Common myeloid progenitor, CD34-positive (primary cell): ENCODE results near the gene ZBTB40.

Source experiments
- CTCF ChIA-PET: fragments of 350-600 bp; sonication (Branson Sonifier 250); formaldehyde crosslinking; loops from one replicate; lab custom pipeline; 2021; ENCODE audit warnings: antibody characterized with exemption; lab: Charles Lee
- POLR2A ChIA-PET: fragments of 350-600 bp; sonication (Branson Sonifier 250); formaldehyde crosslinking; loops from one replicate; lab custom pipeline; 2021; ENCODE audit warnings: antibody characterized with exemption; lab: Charles Lee
- DNase-seq, 3 donors: peaks; one replicate each; pipeline versions ENCODE4 v3.0.0 to v3.0.0-alpha.2; 2013
- H3K27ac ChIP-seq, 2 experiments: 1 replicate in 1 of 2; 2 replicates in 1 of 2; pipeline ENCODE4 v1.7.0; 2013; ENCODE audit warnings: inconsistent platforms in 2 of 2, low read length in 2 of 2, mild to moderate bottlenecking in 2 of 2, low read depth in 1 of 2, moderate library complexity in 1 of 2; ENCODE audit not compliant: severe bottlenecking in 2 of 2, insufficient read depth in 1 of 2, poor library complexity in 1 of 2
- H3K27me3 ChIP-seq, 5 experiments: replicated peaks in 2 of 5; 1 replicate in 3 of 5; 2 replicates in 2 of 5; pipeline versions ENCODE4 v1.6.1 to v1.7.0; 2013; ENCODE audit warnings: low read length in 4 of 5, mild to moderate bottlenecking in 2 of 5, moderate library complexity in 2 of 5, inconsistent platforms in 1 of 5; ENCODE audit not compliant: insufficient read depth in 5 of 5, control insufficient read depth in 4 of 5
- H3K36me3 ChIP-seq, 4 experiments: 1 replicate in 2 of 4; 2 replicates in 2 of 4; pipeline versions ENCODE4 v1.6.1 to v1.7.0; 2013; ENCODE audit warnings: low read length in 3 of 4, control low read depth in 1 of 4, mild to moderate bottlenecking in 1 of 4; ENCODE audit not compliant: control insufficient read depth in 4 of 4, insufficient read depth in 4 of 4
- H3K4me1 ChIP-seq, 4 experiments: 1 replicate in 3 of 4; 2 replicates in 1 of 4; pipeline versions ENCODE4 v1.6.1 to v1.7.1; 2013; ENCODE audit warnings: low read length in 3 of 4, mild to moderate bottlenecking in 3 of 4, control low read depth in 1 of 4, inconsistent platforms in 1 of 4, moderate library complexity in 1 of 4; ENCODE audit not compliant: control insufficient read depth in 4 of 4, insufficient read depth in 4 of 4; ENCODE audit errors: control extremely low read depth in 1 of 4
- H3K4me3 ChIP-seq, 7 experiments: 1 replicate in 4 of 7; 2 replicates in 3 of 7; pipeline versions ENCODE4 v1.5.1 to v1.7.0; 2013; ENCODE audit warnings: mild to moderate bottlenecking in 7 of 7, low read length in 6 of 7, moderate library complexity in 6 of 7, inconsistent platforms in 2 of 7, low read depth in 2 of 7, control low read depth in 1 of 7; ENCODE audit not compliant: insufficient read depth in 4 of 7, control insufficient read depth in 1 of 7; ENCODE audit errors: extremely low read depth in 1 of 7
- H3K9me3 ChIP-seq, 5 experiments: 1 replicate in 4 of 5; 2 replicates in 1 of 5; pipeline versions ENCODE4 v1.6.1 to v1.7.1; 2013; ENCODE audit warnings: low read length in 4 of 5, mild to moderate bottlenecking in 2 of 5, inconsistent platforms in 1 of 5, low read depth in 1 of 5, moderate library complexity in 1 of 5; ENCODE audit not compliant: control insufficient read depth in 4 of 5, insufficient read depth in 2 of 5; ENCODE audit errors: control extremely low read depth in 1 of 5
- WGBS: methylation state at CpG from one replicate; pipeline ENCODE4 v1.1.5; 2013; ENCODE audit not compliant: insufficient coverage; 5-methylcytosine and 5-hydroxymethylcytosine counted together

Gene ZBTB40

DNA sequence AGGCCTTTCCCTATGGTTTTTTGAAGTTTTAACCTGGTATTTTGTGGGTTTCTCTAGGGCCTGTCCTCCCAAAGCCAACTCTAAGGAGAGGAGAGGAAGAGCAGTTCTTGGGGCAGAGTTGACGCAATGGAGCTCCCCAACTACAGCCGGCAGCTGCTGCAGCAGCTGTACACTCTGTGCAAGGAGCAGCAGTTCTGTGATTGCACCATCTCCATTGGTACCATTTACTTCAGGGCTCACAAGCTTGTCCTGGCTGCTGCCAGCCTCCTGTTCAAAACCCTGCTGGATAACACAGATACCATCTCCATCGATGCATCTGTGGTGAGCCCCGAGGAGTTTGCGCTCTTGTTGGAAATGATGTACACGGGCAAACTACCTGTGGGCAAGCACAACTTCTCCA lies 38.2 kb downstream of the ZBTB40 start:
- POLR2A ChIA-PET: no interaction called here
- 96% methylated on average over 6 of the region's 6 CpGs for WGBS
- CTCF ChIA-PET: no interaction called here
- Histone ChIP-seq H3K9me3 (peaks cover 0 to 6% (median 0%) of the 10 kb centered on the region in 5 experiments), H3K36me3 (peaks cover 14 to 37% (median 25%) of the 10 kb centered on the region in 4 experiments), H3K4me1 (no peaks in the 10 kb centered on the region), H3K27me3 (no peaks in the 10 kb centered on the region), H3K27ac (no peak overlapping the region), H3K4me3 (no peak overlapping the region)
- DNase-seq: no peak

DNA sequence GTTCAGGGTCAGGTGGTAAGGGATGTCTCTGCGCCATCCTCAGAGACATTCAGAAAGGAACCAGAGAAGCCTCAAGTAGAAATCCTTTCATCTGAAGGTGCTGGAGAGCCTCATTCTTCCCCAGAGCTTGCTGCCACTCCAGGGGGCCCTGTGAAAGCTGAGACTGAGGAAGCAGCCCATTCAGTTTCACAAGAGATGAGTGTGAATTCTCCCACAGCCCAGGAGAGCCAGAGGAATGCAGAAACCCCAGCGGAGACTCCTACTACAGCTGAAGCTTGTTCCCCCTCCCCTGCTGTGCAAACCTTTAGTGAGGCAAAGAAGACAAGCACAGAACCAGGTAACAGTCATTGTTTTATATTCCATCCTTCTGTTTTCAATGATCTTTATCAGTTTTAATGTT lies 38.7 kb downstream of the ZBTB40 start:
- Histone ChIP-seq H3K9me3 (peaks cover 0 to 6% (median 0%) of the 10 kb centered on the region in 5 experiments), H3K27me3 (no peaks in the 10 kb centered on the region), H3K4me1 (no peaks in the 10 kb centered on the region), H3K27ac (no peak overlapping the region), H3K4me3 (no peak overlapping the region), H3K36me3 (peaks cover 14 to 37% (median 25%) of the 10 kb centered on the region in 4 experiments)
- WGBS: 100% methylated on average over 1 of the region's 2 CpGs
- ChIA-PET POLR2A (no interaction called here), CTCF (no interaction called here)
- no peak for DNase-seq

DNA sequence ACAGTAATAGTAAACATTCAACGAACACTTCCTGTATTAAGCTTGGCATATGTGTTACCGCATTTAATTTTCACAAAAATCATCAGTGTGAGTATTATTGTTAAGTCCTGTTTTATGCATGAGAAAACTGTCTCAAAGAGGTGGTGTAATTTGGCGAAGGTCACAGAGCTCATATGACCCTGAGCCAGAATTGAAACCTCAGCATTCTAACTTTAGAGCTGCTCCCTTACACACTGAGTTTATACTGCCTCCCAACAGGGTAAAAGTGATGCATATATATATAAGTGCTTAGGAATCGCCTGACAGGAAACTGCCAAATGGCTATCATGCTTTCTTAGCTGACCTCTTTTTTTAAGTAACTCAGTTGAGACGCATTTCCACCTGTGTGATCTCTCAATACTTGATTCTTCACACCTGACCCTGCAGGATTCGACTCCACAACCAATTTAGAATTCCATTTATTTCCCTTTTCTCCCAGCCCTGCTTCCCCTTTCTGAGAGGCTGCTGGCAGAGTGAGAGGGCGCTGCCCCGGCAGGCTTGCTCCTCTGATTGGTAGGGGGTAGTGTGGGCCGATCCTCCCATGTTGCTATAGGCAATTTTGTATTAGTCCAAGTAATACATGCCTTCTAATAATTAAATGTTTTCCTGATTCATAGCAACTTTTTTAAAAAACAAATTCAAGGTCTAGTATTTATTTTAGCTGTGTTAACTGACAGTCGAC lies 40.5 kb downstream of the ZBTB40 start:
- no peaks in the 10 kb centered on the region for H3K27me3 ChIP-seq

DNA sequence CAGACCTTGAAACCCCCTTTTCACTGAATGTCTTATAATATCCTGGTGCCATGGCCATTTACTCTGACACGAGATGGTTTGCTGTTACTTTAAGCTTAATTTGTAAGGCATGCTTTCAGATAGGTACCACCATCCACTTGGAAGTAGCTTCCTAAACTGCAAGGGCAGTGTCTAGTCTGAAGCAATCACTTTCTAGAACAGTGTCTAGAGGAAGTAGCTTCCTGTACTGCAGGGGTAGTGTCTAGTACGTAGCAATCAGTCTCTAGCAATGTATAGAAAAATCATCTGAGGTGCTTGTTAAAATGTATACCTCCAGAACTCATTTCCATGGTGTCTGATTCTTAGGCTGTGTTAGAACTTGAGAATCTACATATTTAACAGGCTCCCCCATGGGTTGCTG lies 42.5 kb downstream of the ZBTB40 start:
- WGBS: 100% methylated on average over 2 of the region's 2 CpGs
- no peak for DNase-seq
- CTCF ChIA-PET: no interaction called here
- Histone ChIP-seq H3K36me3 (peaks cover 20 to 48% (median 36%) of the 10 kb centered on the region in 4 experiments), H3K27me3 (no peaks in the 10 kb centered on the region), H3K4me1 (no peaks in the 10 kb centered on the region), H3K27ac (no peak overlapping the region), H3K9me3 (peaks cover 0 to 5% (median 0%) of the 10 kb centered on the region in 5 experiments), H3K4me3 (no peak overlapping the region)
- POLR2A ChIA-PET: no interaction called here

More for the DNA sequence above, 40.5 kb downstream of the ZBTB40 start:
- Histone ChIP-seq H3K36me3 (peaks cover 19 to 45% (median 36%) of the 10 kb centered on the region in 4 experiments), H3K9me3 (peaks cover 0 to 5% (median 0%) of the 10 kb centered on the region in 5 experiments), H3K4me1 (no peaks in the 10 kb centered on the region), H3K27ac (no peak overlapping the region), H3K4me3 (no peak overlapping the region)
- DNase-seq: no peak
- ChIA-PET CTCF (no interaction called here), POLR2A (no interaction called here)
- WGBS: 93% methylated on average over 3 of the region's 10 CpGs

GRCh38 chr1:22494943-22495579 lies 43.4 kb downstream of the ZBTB40 start:
- Histone ChIP-seq H3K9me3 (peaks cover 0 to 5% (median 0%) of the 10 kb centered on the region in 5 experiments), H3K27me3 (no peaks in the 10 kb centered on the region), H3K27ac (no peak overlapping the region), H3K4me1 (no peaks in the 10 kb centered on the region), H3K36me3 (peaks cover 18 to 43% (median 32%) of the 10 kb centered on the region in 4 experiments), H3K4me3 (no peak overlapping the region)
- no peak for DNase-seq
- ChIA-PET POLR2A (interaction anchor here (0.9 kb wide), 1 partner anchor 28 kb away, joined by 3 read pairs; no protein-coding TSS in a partner anchor), CTCF (no interaction called here)
- WGBS: 97% methylated on average over 4 of the region's 6 CpGs

DNA sequence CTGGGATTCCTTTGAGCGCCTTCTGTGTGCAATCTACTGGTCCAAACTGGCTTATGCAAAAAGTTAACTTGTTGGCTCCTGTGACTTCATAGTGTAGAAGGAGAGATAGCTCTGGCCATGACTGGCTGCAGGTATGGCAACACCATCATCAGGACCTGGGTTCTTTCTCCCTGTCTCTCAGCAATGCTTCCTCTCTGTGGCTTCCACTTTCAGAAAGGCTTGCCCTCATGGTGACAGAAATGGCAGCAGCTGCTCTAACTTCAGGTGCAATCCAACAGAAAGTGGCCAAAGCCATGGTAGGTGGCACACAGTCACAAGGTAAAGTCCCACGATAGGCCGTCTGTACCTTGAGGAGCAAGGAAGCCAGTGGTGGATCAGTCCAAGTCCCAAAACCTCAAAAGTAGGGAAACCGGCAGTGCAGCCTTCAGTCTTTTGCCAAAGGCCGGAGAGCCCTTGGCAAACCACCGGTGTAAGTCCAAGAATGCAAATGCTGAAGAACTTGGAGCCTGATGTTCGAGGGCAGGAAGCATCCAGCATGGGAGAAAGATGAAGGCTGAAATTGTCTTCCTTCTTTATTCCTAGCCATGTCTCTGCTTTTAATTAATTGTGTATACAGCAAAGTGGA lies 45.0 kb downstream of the ZBTB40 start:
- 98% methylated on average over 7 of the region's 7 CpGs for WGBS
- Histone ChIP-seq H3K27me3 (no peaks in the 10 kb centered on the region), H3K27ac (no peak overlapping the region), H3K4me1 (no peaks in the 10 kb centered on the region), H3K9me3 (peaks cover 0 to 5% (median 0%) of the 10 kb centered on the region in 5 experiments), H3K36me3 (peaks cover 23 to 43% (median 30%) of the 10 kb centered on the region in 4 experiments), H3K4me3 (no peak overlapping the region)
- CTCF ChIA-PET: no interaction called here
- DNase-seq: no peak
- POLR2A ChIA-PET: no interaction called here

- H3K27ac ChIP-seq: no peak overlapping the region
- POLR2A ChIA-PET: no interaction called here
Measured at GRCh38 chr1:22498463-22498862, 46.8 kb downstream of the ZBTB40 start.

More at GRCh38 chr1:22498463-22498862, 46.8 kb downstream of the ZBTB40 start:
- Histone ChIP-seq H3K9me3 (peaks cover 0 to 3% (median 0%) of the 10 kb centered on the region in 5 experiments), H3K4me3 (no peak overlapping the region), H3K36me3 (peaks cover 15 to 40% (median 26%) of the 10 kb centered on the region in 4 experiments), H3K27me3 (no peaks in the 10 kb centered on the region), H3K4me1 (no peaks in the 10 kb centered on the region)
- 100% methylated on average over 1 of the region's 2 CpGs for WGBS
- no peak for DNase-seq
- CTCF ChIA-PET: no interaction called here
